CD4-positive, alpha-beta T cell (primary cell): Measurements from ENCODE around the gene PLEKHO2. TPM values are rescaled to one million over a fixed set of nuclear protein-coding genes. Genes with fewer than 3 reads are reported as not detected.

Source experiments
- ATAC-seq: fragments of 200-7000 bp; cut with Tn5 transposase; one replicate; pipeline ENCODE4 v1.10.0; 2022; ENCODE audit warnings: mild to moderate bottlenecking; ENCODE audit not compliant: poor library complexity
- CTCF ChIA-PET: fragments of 350-600 bp; sonication (Branson Sonifier 250); formaldehyde crosslinking; loops from one replicate; lab custom pipeline; 2021; ENCODE audit warnings: antibody characterized with exemption, inconsistent platforms; lab: Charles Lee
- POLR2A ChIA-PET: fragments of 350-600 bp; sonication (Branson Sonifier 250); formaldehyde crosslinking; loops from one replicate; lab custom pipeline; 2021; ENCODE audit warnings: antibody characterized with exemption, inconsistent platforms; lab: Charles Lee
- DNase-seq, 14 experiments: peaks; one replicate each; pipeline ENCODE4 v3.0.0-alpha.2; 2013 to 2020; ENCODE audit warnings: mixed read lengths in 2 of 14
- H3K27ac ChIP-seq, 2 donors: one replicate each; pipeline versions ENCODE4 v1.5.1 to v1.7.0; 2013; ENCODE audit warnings: low read length in 2 of 2, low read depth in 1 of 2, mild to moderate bottlenecking in 1 of 2
- H3K27me3 ChIP-seq, 2 experiments: 1 replicate in 1 of 2; 2 replicates in 1 of 2; pipeline versions ENCODE4 v1.6.1 to v1.7.0; 2013; ENCODE audit warnings: low read length in 2 of 2, control low read depth in 1 of 2, mild to moderate bottlenecking in 1 of 2, moderate library complexity in 1 of 2; ENCODE audit not compliant: insufficient read depth in 2 of 2, control insufficient read depth in 1 of 2
- H3K36me3 ChIP-seq: one replicate; pipeline ENCODE4 v1.6.1; 2013; ENCODE audit warnings: low read length, control low read depth; ENCODE audit not compliant: insufficient read depth
- H3K4me1 ChIP-seq: one replicate; pipeline ENCODE4 v1.6.1; 2013; ENCODE audit warnings: low read length, control low read depth; ENCODE audit not compliant: insufficient read depth
- H3K4me3 ChIP-seq: one replicate; pipeline ENCODE4 v1.5.1; 2013; ENCODE audit warnings: mild to moderate bottlenecking, low read length, moderate library complexity
- H3K9me3 ChIP-seq, 2 experiments: 1 replicate in 1 of 2; 2 replicates in 1 of 2; pipeline versions ENCODE4 v1.6.1 to v1.7.0; 2013; ENCODE audit warnings: low read length in 2 of 2, mild to moderate bottlenecking in 2 of 2, control low read depth in 1 of 2, moderate library complexity in 1 of 2; ENCODE audit not compliant: control insufficient read depth in 1 of 2, insufficient read depth in 1 of 2
- H3K27ac Mint-ChIP-seq: one replicate; pipeline ENCODE4 v1.8.0; 2020; ENCODE audit warnings: mixed read lengths
- H3K27me3 Mint-ChIP-seq: one replicate; pipeline ENCODE4 v1.8.0; 2021; ENCODE audit warnings: mixed read lengths
- H3K36me3 Mint-ChIP-seq: one replicate; pipeline ENCODE4 v1.8.0; 2021; ENCODE audit warnings: low read depth, mixed read lengths
- H3K4me1 Mint-ChIP-seq: one replicate; pipeline ENCODE4 v1.8.0; 2021; ENCODE audit warnings: low read depth, mixed read lengths
- H3K4me3 Mint-ChIP-seq: one replicate; pipeline ENCODE4 v1.8.0; 2020; ENCODE audit warnings: mild to moderate bottlenecking, mixed read lengths
- H3K9me3 Mint-ChIP-seq: one replicate; pipeline ENCODE4 v1.8.0; 2020; ENCODE audit warnings: mixed read lengths
- intact Hi-C, 2 experiments: fragments of 100-400 bp; cut with DNase I in 1 of 2; cut with micrococcal nuclease in 1 of 2; formaldehyde crosslinking; loops; one replicate each; pipeline versions ENCODE4 v1.15.1 to v1.9.0; 2023 to 2025; cut with DNase I, micrococcal nuclease
- total RNA-seq, 174 experiments: library from RNA in 2 of 174; stranded (reverse) in 2 of 174; gene quantifications; one replicate each; pipeline ENCODE4 v1.2.3 and lab custom pipeline; 2021 to 2026
- TF ChIP-seq, protein P1 (sequence below): fragments of 200-600 bp; IDR thresholded peaks from one replicate; pipeline ENCODE4 v1.8.0; 2022; ENCODE audit warnings: antibody characterized with exemption, mild to moderate bottlenecking

PLEKHO2 gene
- total RNA-seq, 2 experiments from 2014 or later, result 5.6 to 5.9 TPM

DNA sequence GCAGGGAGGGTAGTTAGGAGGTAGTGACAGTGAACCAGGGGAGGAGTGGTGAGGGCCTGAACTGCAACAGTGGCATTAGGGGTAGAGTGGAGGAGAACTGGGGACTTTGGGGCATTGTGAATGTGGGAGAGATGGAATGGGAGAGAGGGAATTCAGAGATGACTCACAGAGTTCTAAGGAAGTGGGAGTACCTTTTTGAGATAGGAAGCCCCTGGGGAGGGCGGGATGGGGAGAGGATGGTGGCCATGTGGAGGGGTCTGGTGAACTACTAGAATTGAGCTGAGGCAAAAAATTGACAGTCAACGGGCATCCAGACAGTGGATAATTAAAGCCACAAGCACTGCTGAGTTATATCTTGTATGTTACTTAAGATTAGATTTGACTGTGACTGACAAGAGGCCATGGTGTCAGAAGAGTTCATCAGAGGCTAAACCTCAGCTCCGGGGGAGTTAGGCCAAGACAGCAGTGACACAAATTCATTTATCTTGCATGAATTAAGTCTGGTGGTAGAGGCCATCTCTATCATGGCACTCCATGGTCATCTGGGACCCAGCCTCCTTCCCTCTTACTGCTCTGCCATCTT is 34.0 kb downstream of the PLEKHO2 start:
- no peaks in the 10 kb centered on the region for H3K36me3 ChIP-seq
- intact Hi-C loops, result no loop called here
- TF ChIP-seq, protein P1, sequence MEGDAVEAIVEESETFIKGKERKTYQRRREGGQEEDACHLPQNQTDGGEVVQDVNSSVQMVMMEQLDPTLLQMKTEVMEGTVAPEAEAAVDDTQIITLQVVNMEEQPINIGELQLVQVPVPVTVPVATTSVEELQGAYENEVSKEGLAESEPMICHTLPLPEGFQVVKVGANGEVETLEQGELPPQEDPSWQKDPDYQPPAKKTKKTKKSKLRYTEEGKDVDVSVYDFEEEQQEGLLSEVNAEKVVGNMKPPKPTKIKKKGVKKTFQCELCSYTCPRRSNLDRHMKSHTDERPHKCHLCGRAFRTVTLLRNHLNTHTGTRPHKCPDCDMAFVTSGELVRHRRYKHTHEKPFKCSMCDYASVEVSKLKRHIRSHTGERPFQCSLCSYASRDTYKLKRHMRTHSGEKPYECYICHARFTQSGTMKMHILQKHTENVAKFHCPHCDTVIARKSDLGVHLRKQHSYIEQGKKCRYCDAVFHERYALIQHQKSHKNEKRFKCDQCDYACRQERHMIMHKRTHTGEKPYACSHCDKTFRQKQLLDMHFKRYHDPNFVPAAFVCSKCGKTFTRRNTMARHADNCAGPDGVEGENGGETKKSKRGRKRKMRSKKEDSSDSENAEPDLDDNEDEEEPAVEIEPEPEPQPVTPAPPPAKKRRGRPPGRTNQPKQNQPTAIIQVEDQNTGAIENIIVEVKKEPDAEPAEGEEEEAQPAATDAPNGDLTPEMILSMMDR, result no peak
- H3K4me1 ChIP-seq, result peaks cover 32% of the 10 kb centered on the region
- H3K27me3 ChIP-seq, result no peaks in the 10 kb centered on the region
- no peak overlapping the region for H3K27ac ChIP-seq
- Mint-ChIP-seq H3K4me3 (no peak overlapping the region), H3K9me3 (no peaks in the 10 kb centered on the region), H3K4me1 (peaks cover 13% of the 10 kb centered on the region), H3K27ac (no peak overlapping the region), H3K27me3 (no peaks in the 10 kb centered on the region), H3K36me3 (no peaks in the 10 kb centered on the region)
- no peak for DNase-seq
- H3K9me3 ChIP-seq, result no peaks in the 10 kb centered on the region
- no peak overlapping the region for H3K4me3 ChIP-seq
- ATAC-seq, result no peak
- POLR2A ChIA-PET, result no interaction called here
- CTCF ChIA-PET, result interaction anchor here (0.6 kb wide), 1 partner anchor 386 kb away, joined by 3 read pairs; no protein-coding TSS in a partner anchor

- Mint-ChIP-seq H3K27ac (no peak overlapping the region), H3K27me3 (no peaks in the 10 kb centered on the region), H3K4me1 (peaks cover 20% of the 10 kb centered on the region), H3K36me3 (no peaks in the 10 kb centered on the region), H3K4me3 (no peak overlapping the region), H3K9me3 (no peaks in the 10 kb centered on the region)
- peak in 3 of 14 experiments; percentile 34 to 41 (median 41) for DNase-seq
- intact Hi-C loops, result no loop called here
- peaks cover 47% of the 10 kb centered on the region for H3K4me1 ChIP-seq
- H3K27me3 ChIP-seq, result no peaks in the 10 kb centered on the region
- no peaks in the 10 kb centered on the region for H3K36me3 ChIP-seq
- no peak overlapping the region for H3K4me3 ChIP-seq
- TF ChIP-seq, protein P1, result no peak
- no peaks in the 10 kb centered on the region for H3K9me3 ChIP-seq
- POLR2A ChIA-PET, result interaction anchor here (1.1 to 1.2 kb wide), 2 partner anchors 9 to 17 kb away, joined by 3 to 7 read pairs; no protein-coding TSS in a partner anchor
- ATAC-seq, result no peak
- CTCF ChIA-PET, result no interaction called here
- H3K27ac ChIP-seq, result no peak overlapping the region
Observed at GRCh38 chr15:64877435-64877834, 35.7 kb downstream of the PLEKHO2 start.

DNA sequence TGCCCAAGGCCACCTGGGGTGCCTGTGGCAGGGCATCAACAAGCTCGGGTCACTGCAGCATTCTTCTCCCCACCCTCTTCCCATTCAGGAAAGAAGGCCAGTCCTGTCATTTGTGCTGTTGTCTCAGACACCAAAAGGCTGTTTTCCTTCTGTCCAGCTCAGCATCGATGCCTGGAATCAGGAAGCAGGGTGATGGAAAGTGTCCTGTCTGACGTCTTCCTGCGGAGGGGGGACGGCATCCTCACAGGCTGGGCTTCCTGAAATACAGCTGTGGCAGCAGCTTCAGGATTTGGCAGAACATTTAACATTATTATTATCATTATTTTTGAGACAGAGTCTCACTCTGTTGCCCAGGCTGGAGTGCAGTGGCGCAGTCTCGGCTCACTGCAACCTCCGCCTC is 37.0 kb downstream of the PLEKHO2 start:
- no peak for ATAC-seq
- POLR2A ChIA-PET, result interaction anchor here (1.3 kb wide), 1 partner anchor 15 kb away, joined by 7 read pairs; no protein-coding TSS in a partner anchor
- H3K27ac ChIP-seq, result no peak overlapping the region
- H3K4me1 Mint-ChIP-seq, result peaks cover 26% of the 10 kb centered on the region
- CTCF ChIA-PET, result no interaction called here
- H3K27me3 ChIP-seq, result no peaks in the 10 kb centered on the region
- H3K36me3 Mint-ChIP-seq, result no peaks in the 10 kb centered on the region
- H3K27me3 Mint-ChIP-seq, result no peaks in the 10 kb centered on the region
- H3K36me3 ChIP-seq, result no peaks in the 10 kb centered on the region
- TF ChIP-seq, protein P1, result no peak
- no peaks in the 10 kb centered on the region for H3K9me3 Mint-ChIP-seq
- H3K9me3 ChIP-seq, result no peaks in the 10 kb centered on the region
- DNase-seq, result no peak
- peaks cover 49% of the 10 kb centered on the region for H3K4me1 ChIP-seq
- intact Hi-C loops, result no loop called here
- H3K27ac Mint-ChIP-seq, result no peak overlapping the region
- no peak overlapping the region for H3K4me3 ChIP-seq
- H3K4me3 Mint-ChIP-seq, result no peak overlapping the region
